Naive thymus-derived CD4-positive, alpha-beta T cell (primary cell): ENCODE measurements around the gene PAX7. TPM values are rescaled to one million over a fixed set of nuclear protein-coding genes. Genes with fewer than 3 reads are reported as not detected.

ENCODE experiments used
- ATAC-seq: fragments of 150-1000 bp; cut with Tn5 transposase; 2 replicates; pipeline ENCODE4 v1.10.0; 2021; ENCODE audit warnings: mild to moderate bottlenecking, moderate library complexity
- CTCF ChIA-PET: fragments of 350-600 bp; sonication (Branson Sonifier 250); formaldehyde crosslinking; loops from one replicate; lab custom pipeline; 2021; ENCODE audit warnings: antibody characterized with exemption; lab: Charles Lee
- POLR2A ChIA-PET: fragments of 350-600 bp; sonication (Branson Sonifier 250); formaldehyde crosslinking; loops from one replicate; lab custom pipeline; 2021; ENCODE audit warnings: antibody characterized with exemption, inconsistent platforms; lab: Charles Lee
- DNase-seq, 9 donors: peaks; one replicate each; pipeline versions ENCODE4 v3.0.0 to v3.0.0-alpha.2; 2020 to 2022; ENCODE audit warnings: mixed read lengths in 1 of 9
- H3K27ac ChIP-seq: one replicate; pipeline ENCODE4 v1.7.0; 2013; ENCODE audit warnings: mild to moderate bottlenecking, low read depth, low read length, moderate library complexity
- H3K27me3 ChIP-seq, 2 donors: one replicate each; pipeline ENCODE4 v1.7.0; 2013; ENCODE audit warnings: low read length in 2 of 2, mild to moderate bottlenecking in 2 of 2, moderate library complexity in 2 of 2; ENCODE audit not compliant: control insufficient read depth in 2 of 2, insufficient read depth in 2 of 2
- H3K36me3 ChIP-seq, 3 experiments: 1 replicate in 2 of 3; 2 replicates in 1 of 3; pipeline ENCODE4 v1.7.0; 2013; ENCODE audit warnings: low read length in 3 of 3, mild to moderate bottlenecking in 3 of 3, moderate library complexity in 1 of 3; ENCODE audit not compliant: insufficient read depth in 3 of 3, control insufficient read depth in 2 of 3
- H3K4me1 ChIP-seq, 2 donors: one replicate each; pipeline ENCODE4 v1.7.0; 2013; ENCODE audit warnings: low read length in 2 of 2, mild to moderate bottlenecking in 2 of 2, moderate library complexity in 1 of 2; ENCODE audit not compliant: control insufficient read depth in 2 of 2, insufficient read depth in 2 of 2
- H3K4me3 ChIP-seq: 2 replicates; pipeline ENCODE4 v1.7.0; 2013; ENCODE audit warnings: mild to moderate bottlenecking, low read length
- H3K9me3 ChIP-seq, 3 experiments: 1 replicate in 2 of 3; 2 replicates in 1 of 3; pipeline ENCODE4 v1.7.0; 2013; ENCODE audit warnings: low read length in 3 of 3; ENCODE audit not compliant: control insufficient read depth in 2 of 3
- H3K27ac Mint-ChIP-seq, 9 donors: one replicate each; pipeline ENCODE4 v1.8.0; 2020 to 2022; ENCODE audit warnings: mixed read lengths in 9 of 9, mild to moderate bottlenecking in 8 of 9, moderate library complexity in 5 of 9, inconsistent platforms in 2 of 9
- H3K27me3 Mint-ChIP-seq, 5 donors: one replicate each; pipeline ENCODE4 v1.8.0; 2021 to 2022; ENCODE audit warnings: mixed read lengths in 5 of 5, mild to moderate bottlenecking in 1 of 5
- H3K36me3 Mint-ChIP-seq, 5 donors: one replicate each; pipeline ENCODE4 v1.8.0; 2020 to 2022; ENCODE audit warnings: mixed read lengths in 5 of 5, mild to moderate bottlenecking in 3 of 5, inconsistent platforms in 1 of 5
- H3K4me1 Mint-ChIP-seq, 7 donors: one replicate each; pipeline ENCODE4 v1.8.0; 2020 to 2022; ENCODE audit warnings: mixed read lengths in 7 of 7, mild to moderate bottlenecking in 3 of 7, inconsistent platforms in 1 of 7
- H3K4me3 Mint-ChIP-seq, 10 donors: one replicate each; pipeline ENCODE4 v1.8.0; 2020 to 2022; ENCODE audit warnings: mild to moderate bottlenecking in 10 of 10, mixed read lengths in 10 of 10, moderate library complexity in 6 of 10, inconsistent platforms in 2 of 10
- H3K9me3 Mint-ChIP-seq, 11 donors: one replicate each; pipeline ENCODE4 v1.8.0; 2020 to 2022; ENCODE audit warnings: mixed read lengths in 11 of 11, mild to moderate bottlenecking in 4 of 11, inconsistent platforms in 1 of 11, moderate library complexity in 1 of 11
- intact Hi-C, 2 donors: fragments of 100-400 bp; cut with micrococcal nuclease; formaldehyde crosslinking; loops; one replicate each; pipeline ENCODE4 v1.15.1; 2023
- polyA plus RNA-seq, 2 donors: library from polyadenylated mRNA; unstranded; fragments of 300-500 nt; fragmentation: Illumina TruSeq; gene quantifications; one replicate each; pipeline ENCODE4 v1.2.3, GENCODE V29; 2021
- total RNA-seq, 6 experiments: library from RNA in 5 of 6; stranded (reverse) in 5 of 6; gene quantifications; 1 replicate in 5 of 6; 2 replicates in 1 of 6; pipeline ENCODE4 v1.2.3 and lab custom pipeline; 2021 to 2026

PAX7 gene
- total and polyA plus RNA-seq, 7 experiments from 2014 or later: not detected

DNA sequence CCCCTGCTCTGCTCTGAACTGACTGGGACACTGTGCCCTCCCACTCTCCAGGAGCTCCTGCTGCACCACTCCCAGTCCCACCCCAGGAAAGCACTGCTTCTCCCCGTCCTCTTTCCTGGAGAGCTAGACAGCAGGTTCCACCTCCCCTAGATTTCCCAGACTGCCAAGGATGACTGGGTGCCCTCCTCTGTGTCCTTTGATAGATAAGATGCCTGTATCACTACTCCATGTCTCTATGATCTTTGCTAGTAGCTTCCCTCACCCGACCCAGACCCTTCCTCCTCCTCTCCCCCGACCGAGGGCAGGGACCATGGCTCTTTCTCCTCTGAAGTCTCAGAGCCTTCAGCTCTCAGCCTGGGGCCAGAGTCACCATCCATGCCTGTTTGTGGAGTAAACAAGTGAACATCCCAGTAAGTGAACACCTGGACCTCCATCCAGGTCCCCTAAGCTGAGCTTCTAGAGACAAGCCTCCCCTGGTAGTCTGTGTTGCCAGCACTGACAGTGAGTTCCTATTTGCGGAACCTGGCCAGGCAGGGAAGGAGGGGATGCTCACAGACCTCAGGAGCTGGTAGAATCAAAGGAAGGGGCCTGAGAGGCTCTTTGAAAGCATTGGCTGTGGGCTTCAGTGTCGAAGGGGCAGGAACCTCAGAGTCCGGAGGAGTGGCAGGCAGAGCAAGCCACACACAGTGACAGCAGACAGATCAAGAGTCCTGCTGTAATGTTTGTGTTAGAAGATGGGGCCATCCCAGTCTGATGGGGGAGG is 104.0 kb downstream of the PAX7 start:
- Histone ChIP-seq H3K27me3 (no peaks in the 10 kb centered on the region), H3K4me3 (no peak overlapping the region), H3K4me1 (no peaks in the 10 kb centered on the region), H3K9me3 (no peaks in the 10 kb centered on the region), H3K27ac (no peak overlapping the region), H3K36me3 (no peaks in the 10 kb centered on the region)
- peaks cover 5 to 46% (median 39%) of the 10 kb centered on the region in 5 donors for H3K27me3 Mint-ChIP-seq
- DNase-seq (no peak), ATAC-seq (no peak)
- H3K4me3 Mint-ChIP-seq: no peak overlapping the region
- peaks cover 0 to 1% (median 0%) of the 10 kb centered on the region in 11 donors for H3K9me3 Mint-ChIP-seq
- H3K4me1 Mint-ChIP-seq: no peaks in the 10 kb centered on the region
- POLR2A ChIA-PET: no interaction called here
- CTCF ChIA-PET: no interaction called here
- intact Hi-C loops: no loop called here
- H3K36me3 Mint-ChIP-seq: peaks cover 0 to 3% (median 0%) of the 10 kb centered on the region in 5 donors
- H3K27ac Mint-ChIP-seq: no peak overlapping the region

DNA sequence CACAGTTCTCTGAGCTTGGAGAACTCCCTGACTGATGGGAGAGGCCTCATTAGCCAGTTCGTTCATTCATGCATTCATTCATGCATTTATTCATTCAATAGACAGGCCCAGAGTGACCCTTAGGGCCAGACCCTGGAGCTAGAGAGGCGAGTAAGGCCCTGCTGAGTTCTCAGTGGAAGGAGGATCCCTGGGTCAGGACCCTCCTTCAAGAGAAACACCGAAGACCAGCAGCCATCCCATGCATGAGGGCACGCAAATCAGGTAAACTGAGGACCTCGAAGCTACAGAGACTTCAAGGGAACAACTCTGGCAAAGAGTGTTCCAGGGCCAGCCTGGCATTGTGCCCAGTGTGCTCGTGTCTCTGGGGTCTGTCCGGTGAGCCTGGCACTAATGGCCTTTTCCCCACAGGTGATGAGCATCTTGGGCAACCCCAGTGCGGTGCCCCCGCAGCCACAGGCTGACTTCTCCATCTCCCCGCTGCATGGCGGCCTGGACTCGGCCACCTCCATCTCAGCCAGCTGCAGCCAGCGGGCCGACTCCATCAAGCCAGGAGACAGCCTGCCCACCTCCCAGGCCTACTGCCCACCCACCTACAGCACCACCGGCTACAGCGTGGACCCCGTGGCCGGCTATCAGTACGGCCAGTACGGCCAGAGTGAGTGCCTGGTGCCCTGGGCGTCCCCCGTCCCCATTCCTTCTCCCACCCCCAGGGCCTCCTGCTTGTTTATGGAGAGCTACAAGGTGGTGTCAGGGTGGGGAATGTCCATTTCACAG is 104.8 kb downstream of the PAX7 start:
- Mint-ChIP-seq H3K36me3 (peaks cover 0 to 3% (median 0%) of the 10 kb centered on the region in 5 donors), H3K27me3 (peaks cover 5 to 48% (median 39%) of the 10 kb centered on the region in 5 donors), H3K27ac (no peak overlapping the region), H3K4me1 (no peaks in the 10 kb centered on the region), H3K9me3 (peaks cover 0 to 2% (median 0%) of the 10 kb centered on the region in 11 donors), H3K4me3 (no peak overlapping the region)
- Histone ChIP-seq H3K4me3 (no peak overlapping the region), H3K27me3 (no peaks in the 10 kb centered on the region), H3K27ac (no peak overlapping the region), H3K9me3 (no peaks in the 10 kb centered on the region), H3K36me3 (no peaks in the 10 kb centered on the region), H3K4me1 (no peaks in the 10 kb centered on the region)
- ChIA-PET POLR2A (no interaction called here), CTCF (no interaction called here)
- ATAC-seq: no peak
- intact Hi-C loops: no loop called here
- no peak for DNase-seq

GRCh38 chr1:18736958-18737357 is 106.3 kb downstream of the PAX7 start:
- Histone ChIP-seq H3K36me3 (no peaks in the 10 kb centered on the region), H3K9me3 (no peaks in the 10 kb centered on the region), H3K4me3 (no peak overlapping the region), H3K27ac (no peak overlapping the region), H3K27me3 (no peaks in the 10 kb centered on the region), H3K4me1 (no peaks in the 10 kb centered on the region)
- Mint-ChIP-seq H3K4me1 (no peaks in the 10 kb centered on the region), H3K27ac (no peak overlapping the region), H3K36me3 (peaks cover 0 to under 1% (median 0%) of the 10 kb centered on the region in 5 donors), H3K27me3 (peaks cover 3 to 51% (median 41%) of the 10 kb centered on the region in 5 donors), H3K9me3 (peaks cover 0 to 5% (median 0%) of the 10 kb centered on the region in 11 donors), H3K4me3 (no peak overlapping the region)
- POLR2A ChIA-PET: no interaction called here
- DNase-seq: no peak
- no peak for ATAC-seq
- CTCF ChIA-PET: interaction anchor here (0.6 kb wide), 1 partner anchor 969 kb away, joined by 3 read pairs; no protein-coding TSS in a partner anchor
- intact Hi-C loops: no loop called here

DNA sequence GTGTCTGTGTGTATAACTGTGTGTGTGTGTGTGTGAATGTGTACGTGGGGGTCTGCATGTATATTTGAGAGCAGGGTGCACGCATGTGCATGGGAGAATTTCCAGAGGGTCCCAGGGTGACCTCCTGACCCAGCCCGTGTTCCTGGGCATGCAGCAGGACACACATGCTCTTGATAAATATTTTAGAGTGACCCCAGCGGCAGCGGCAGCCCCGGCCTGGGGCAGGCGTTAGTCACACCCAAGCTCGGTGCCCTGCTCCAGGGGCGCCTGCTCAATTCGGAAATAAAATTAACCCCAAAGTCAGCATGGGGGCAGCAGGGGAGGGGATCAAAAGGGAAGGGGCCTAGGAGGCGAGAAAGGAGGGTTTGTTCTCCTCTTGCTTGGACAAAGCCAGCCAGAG is 107.5 kb downstream of the PAX7 start:
- H3K27me3 ChIP-seq: no peaks in the 10 kb centered on the region
- H3K27me3 Mint-ChIP-seq: peaks cover 0 to 50% (median 32%) of the 10 kb centered on the region in 5 donors
- H3K27ac ChIP-seq: no peak overlapping the region
- no peak overlapping the region for H3K4me3 ChIP-seq
- H3K4me3 Mint-ChIP-seq: no peak overlapping the region
- no peaks in the 10 kb centered on the region for H3K9me3 ChIP-seq
- DNase-seq (no peak), ATAC-seq (no peak)
- no peaks in the 10 kb centered on the region for H3K36me3 ChIP-seq
- CTCF ChIA-PET: no interaction called here
- no peaks in the 10 kb centered on the region for H3K4me1 Mint-ChIP-seq
- no peaks in the 10 kb centered on the region for H3K36me3 Mint-ChIP-seq
- POLR2A ChIA-PET: no interaction called here
- no peaks in the 10 kb centered on the region for H3K4me1 ChIP-seq
- intact Hi-C loops: no loop called here
- H3K27ac Mint-ChIP-seq: no peak overlapping the region
- peaks cover 0 to 5% (median 0%) of the 10 kb centered on the region in 11 donors for H3K9me3 Mint-ChIP-seq

DNA sequence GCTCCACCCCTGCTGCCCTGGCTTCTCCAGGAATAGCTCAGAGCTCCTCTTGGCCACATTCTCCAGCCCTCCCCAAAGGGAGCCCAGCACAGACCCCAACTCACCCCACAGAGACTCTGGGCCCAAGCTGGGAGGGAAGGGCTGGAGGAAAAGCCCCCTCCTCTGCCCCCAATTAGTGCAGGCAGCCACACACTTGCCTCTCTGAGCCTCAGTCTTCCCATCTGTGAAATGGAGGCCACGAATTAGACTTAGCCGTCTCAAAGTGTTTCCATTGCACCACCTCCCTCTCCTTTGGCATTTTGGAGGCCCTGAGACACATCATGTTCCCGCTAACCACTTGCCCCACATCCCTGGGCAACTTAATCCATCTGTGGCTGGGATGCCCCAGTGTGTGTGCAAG is 108.0 kb downstream of the PAX7 start:
- no peak for ATAC-seq
- CTCF ChIA-PET: no interaction called here

GRCh38 chr1:18739408-18739807 is 108.8 kb downstream of the PAX7 start:
- no peaks in the 10 kb centered on the region for H3K27me3 ChIP-seq
- peaks cover 1 to 52% (median 38%) of the 10 kb centered on the region in 5 donors for H3K27me3 Mint-ChIP-seq
- DNase-seq: no peak
- intact Hi-C loops: no loop called here
- H3K4me3 Mint-ChIP-seq: no peak overlapping the region
- H3K4me1 Mint-ChIP-seq: no peaks in the 10 kb centered on the region
- H3K9me3 Mint-ChIP-seq: peaks cover 0 to 7% (median 0%) of the 10 kb centered on the region in 11 donors
- H3K4me1 ChIP-seq: no peaks in the 10 kb centered on the region
- POLR2A ChIA-PET: no interaction called here
- no peaks in the 10 kb centered on the region for H3K9me3 ChIP-seq
- H3K36me3 ChIP-seq: no peaks in the 10 kb centered on the region
- peaks cover 0 to 3% (median 0%) of the 10 kb centered on the region in 5 donors for H3K36me3 Mint-ChIP-seq
- H3K27ac Mint-ChIP-seq: no peak overlapping the region
- CTCF ChIA-PET: no interaction called here
- no peak overlapping the region for H3K4me3 ChIP-seq
- no peak overlapping the region for H3K27ac ChIP-seq
- no peak for ATAC-seq

More for the DNA sequence above, 108.0 kb downstream of the PAX7 start:
- Histone ChIP-seq H3K4me3 (no peak overlapping the region), H3K4me1 (no peaks in the 10 kb centered on the region), H3K27me3 (no peaks in the 10 kb centered on the region), H3K27ac (no peak overlapping the region), H3K36me3 (no peaks in the 10 kb centered on the region), H3K9me3 (no peaks in the 10 kb centered on the region)
- no peak for DNase-seq
- Mint-ChIP-seq H3K27ac (no peak overlapping the region), H3K27me3 (peaks cover 0 to 50% (median 35%) of the 10 kb centered on the region in 5 donors), H3K4me3 (no peak overlapping the region), H3K36me3 (no peaks in the 10 kb centered on the region), H3K4me1 (no peaks in the 10 kb centered on the region), H3K9me3 (peaks cover 0 to 5% (median 0%) of the 10 kb centered on the region in 11 donors)
- POLR2A ChIA-PET: no interaction called here
- intact Hi-C loops: no loop called here
